Dermis blood vessel endothelial cell (primary cell): Measurements from ENCODE around the gene LRRTM2. TPM values are rescaled to one million over a fixed set of nuclear protein-coding genes. Genes with fewer than 3 reads are reported as not detected.
A peak's percentile ranks its signal among the peaks of the same experiment; 100 is the strongest.

ENCODE experiments used
- DNase-seq: peaks from one replicate; pipeline ENCODE4 v3.0.0; 2010
- total RNA-seq: library from RNA; depleted of rRNA; stranded (reverse); fragments of >200 nt; gene quantifications from 2 replicates; pipeline ENCODE4 v1.2.3, GENCODE V29; 2014

The LRRTM2 gene
- total RNA-seq, 1 donor from 2014 or later, result 2.9 TPM

DNA sequence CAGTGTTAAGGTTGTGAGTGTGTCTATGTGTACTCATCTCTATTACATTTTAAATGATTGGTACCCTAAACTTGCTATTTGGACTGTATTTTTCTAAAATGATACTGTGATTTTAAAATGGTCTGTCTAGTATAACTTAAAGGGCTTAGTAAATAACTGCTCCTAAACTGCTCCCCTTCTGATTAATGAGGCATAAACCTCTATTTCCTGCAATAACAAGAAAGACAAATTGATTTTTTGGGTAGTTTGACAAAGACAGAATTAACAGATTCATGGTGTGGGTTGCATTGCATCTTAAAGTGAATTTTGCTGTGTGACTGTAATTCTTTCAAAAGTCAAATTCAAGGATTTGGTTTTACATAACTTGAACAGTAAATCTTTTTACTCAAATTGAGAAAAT lies 8.1 kb upstream of the LRRTM2 start:
- no peak for DNase-seq

DNA sequence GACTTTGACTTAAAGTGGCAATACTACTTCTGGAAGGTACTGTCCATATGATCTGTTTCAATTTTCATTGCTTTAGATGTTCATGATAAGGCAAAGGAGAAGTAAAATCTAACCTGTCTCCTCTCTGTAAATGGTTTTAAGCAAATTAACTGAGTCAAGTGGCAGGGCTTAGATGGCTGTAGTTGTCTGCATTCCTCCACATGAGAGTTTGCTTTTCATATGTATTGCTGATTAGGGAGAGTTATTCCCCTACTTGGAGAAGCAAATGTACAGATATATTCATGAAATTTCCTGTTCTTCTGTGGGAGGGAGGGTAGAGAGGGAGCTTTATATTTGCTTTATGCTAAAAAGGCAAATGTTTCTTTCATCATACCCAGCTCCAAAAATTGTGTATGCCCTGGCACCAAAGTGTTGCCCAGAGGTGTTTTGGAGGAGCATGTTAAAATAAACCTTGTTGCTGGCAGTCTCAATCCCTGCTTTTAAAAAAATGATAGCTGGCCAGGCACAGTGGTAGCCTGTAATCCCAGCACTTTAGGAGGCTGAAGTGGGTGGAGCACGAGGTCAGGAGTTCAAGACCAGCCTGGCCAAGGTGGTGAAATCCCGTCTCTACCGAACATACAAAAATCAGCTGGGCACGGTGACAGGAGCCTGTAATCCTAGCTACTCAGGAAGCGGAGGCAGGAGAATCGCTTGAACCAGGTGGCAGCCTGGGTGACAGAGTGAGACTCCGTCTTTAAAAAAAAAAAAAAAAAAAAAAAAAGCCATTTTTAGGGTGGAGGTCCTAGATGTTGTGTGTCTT lies 3.5 kb upstream of the LRRTM2 start:
- DNase-seq, result no peak

DNA sequence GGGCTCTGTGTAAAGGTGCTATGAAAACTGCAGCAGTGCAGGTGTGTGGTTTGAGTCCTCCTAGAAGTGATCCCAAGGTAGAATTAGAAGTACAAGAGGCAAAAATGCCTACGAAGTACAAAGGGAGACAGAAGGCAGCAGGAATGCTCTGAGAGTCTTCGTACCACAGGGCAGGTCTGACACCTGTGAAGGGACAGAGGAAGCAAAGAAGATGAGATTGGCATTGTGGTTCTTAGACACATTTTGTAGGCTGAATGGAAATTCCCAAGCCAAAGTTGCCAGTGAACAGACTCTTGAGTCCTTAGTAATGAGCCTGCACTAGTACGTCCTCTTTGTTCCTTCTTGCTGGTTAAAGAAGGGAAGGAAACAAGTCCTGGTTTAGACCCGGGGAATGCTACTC lies 1.7 kb upstream of the LRRTM2 start:
- DNase-seq, result no peak

DNA sequence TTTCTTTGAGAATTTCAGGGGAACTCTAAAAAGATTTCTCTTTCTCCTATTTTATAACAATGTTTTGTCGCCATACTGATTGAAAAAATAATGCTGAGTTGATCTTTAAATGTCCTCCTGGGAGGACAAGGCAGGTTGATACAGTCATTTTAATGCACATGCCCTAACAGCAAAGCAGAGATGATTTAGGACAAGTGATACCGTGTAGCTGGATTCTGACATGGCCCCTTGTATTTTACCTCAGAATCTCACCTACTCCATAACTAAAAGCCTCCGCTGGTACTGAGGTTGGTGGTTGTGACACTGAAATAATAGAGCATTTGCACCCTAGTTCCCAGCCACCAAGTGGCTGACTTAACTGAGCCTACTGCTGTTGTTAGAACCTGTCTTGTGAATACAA lies 811 bp upstream of the LRRTM2 start:
- no peak for DNase-seq

DNA sequence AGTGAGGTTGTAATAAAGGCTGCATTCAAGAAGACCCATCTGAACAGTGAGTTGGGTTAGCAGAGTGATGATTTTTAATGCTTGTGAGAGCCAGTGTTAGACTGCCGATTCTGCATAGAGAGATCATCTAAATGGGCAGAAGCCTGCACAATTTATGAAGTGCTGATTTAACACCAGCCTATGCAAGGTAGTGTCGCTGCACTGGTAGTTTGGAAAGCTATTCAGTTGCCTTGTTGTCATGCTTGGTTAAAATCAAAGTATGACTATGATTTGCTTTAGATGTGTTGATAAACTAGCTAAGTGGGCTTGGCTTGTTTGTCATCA lies 379 bp upstream of the LRRTM2 start:
- DNase-seq, result no peak

DNA sequence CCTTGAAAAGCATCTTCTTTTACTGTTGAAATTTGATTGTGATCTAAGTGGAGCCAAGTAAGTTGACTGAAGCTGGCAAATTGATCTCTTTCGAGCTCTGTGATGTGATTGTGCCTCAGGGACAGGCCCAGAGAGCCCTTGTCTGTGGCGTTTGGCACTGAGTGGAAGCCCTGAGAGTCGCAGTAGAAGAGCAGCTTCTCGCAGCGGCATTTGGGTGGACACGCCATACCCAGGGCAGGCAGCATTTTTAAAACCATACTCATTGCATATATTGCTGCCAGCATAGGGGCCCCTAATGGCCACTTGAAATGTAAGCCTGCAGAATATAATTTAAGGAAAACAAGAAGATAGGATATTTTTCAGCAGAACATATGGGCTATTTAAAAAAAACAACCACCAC lies 894 bp downstream of the LRRTM2 start:
- no peak for DNase-seq

DNA sequence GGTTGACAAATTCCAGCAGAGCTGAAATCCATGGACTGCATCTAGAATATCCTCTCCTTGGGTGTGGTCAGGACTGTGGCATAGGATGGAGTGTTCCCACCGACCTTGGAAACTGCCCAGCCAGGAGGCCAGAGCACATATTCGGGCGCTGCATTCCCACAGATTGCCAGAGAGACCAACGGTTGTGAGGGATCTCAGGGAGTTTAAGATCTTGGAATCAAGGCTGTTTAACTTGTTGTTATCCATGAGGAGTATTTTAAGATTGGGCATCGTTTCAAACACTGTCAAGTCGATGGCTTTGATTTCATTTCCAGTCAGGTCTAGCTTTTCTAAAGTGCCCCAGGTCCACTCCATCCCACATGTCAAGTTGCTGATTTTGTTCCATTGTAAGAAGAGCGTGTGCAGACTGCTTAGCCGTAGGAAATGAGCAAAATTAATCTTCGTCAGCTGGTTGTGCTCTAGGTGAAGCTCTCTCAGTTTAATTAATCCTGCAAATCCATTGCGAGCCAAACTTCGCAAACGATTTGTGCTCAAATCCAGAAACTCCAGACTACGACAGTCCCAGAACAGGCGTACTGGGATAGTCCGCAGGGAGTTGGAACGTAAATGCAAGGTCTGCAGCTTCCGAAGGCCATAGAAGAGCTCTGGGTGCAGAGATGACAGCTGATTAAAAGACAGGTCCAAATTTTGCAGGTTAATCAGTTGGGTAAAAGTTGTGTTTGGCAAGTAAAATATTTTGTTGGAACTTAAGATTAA lies 1.5 kb downstream of the LRRTM2 start:
- no peak for DNase-seq

DNA sequence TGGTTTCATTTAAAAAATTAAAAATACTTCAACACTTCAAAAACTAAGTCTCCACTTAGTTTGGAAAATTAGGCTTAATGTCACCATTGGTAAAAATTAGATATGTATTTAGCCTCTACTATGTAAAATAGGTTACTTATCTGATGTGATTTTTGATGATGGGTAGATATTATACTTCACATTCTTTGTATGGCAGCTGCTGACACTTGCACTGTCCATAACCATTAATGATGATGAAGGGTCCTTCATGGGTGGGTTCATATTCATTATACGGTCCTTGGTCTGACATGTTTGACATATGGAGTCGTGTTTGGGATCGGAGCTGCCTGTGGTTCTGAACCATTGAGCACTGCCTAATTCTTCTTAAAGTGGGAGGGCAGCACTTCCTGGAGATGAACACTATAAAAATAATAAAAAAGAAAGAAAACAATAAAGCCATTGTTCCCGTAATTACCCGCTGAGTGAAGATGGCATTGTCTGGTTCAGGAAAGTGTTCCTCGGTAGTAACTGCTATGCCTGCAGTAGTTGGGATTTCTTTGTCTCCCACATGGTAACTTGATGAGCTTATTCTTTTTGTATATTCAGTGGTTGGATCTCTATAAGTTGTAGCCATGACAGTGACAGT lies 2.2 kb downstream of the LRRTM2 start:
- peak; percentile 65 for DNase-seq

DNA sequence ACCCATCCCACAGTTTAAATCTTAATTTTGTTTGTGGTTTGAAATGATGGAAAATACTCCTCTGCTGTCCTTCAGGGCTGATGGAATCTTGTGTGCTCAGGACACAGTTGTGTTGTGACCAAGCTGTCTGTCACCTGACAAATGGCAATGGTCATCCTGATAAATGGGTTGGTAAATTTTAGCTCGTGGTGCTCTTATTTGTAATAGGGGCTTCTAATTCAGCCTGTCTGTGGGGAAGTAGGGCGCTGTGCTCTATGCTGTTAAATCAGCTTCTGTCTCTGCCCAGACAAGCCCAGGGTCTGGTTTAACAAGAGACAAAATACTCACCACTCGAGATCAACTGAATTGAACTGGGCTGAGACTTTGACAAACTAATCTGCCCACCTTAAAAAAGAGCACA lies 4.5 kb downstream of the LRRTM2 start:
- DNase-seq, result no peak

DNA sequence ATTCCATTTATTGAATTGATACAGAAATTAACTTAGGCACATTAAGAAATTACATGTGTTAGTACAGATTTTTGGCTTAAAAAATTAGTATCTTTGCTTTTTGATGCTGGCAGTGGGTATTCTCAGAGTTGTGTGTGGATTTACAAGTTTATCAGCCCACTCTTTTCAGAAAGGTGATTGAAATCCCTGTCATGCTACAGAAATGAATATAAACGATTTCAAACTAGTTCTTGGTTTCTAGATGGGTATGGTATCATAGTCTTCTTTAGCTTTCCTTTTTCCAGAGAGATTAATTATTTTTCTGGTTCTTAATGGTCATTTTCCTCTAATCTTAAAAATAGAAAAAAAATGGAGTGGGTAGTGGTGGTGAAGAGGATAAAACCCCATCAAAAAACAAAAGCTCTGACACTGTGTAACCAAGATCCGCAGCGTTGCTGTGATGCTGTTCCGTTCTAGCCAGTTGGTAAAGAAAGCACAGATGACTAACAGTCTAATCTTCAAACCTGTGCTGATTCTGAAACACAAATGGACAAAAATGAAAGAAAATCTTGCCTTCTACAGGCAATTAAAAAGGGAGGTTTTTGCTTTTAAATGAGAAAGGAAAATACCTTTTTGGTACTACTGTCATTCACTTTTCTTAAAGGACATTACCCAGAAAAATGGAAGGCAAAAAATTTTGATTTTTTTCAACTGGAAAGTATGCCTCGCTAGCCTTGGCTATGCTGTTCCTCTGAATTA lies 5.2 kb downstream of the LRRTM2 start:
- DNase-seq, result peak; percentile 57

DNA sequence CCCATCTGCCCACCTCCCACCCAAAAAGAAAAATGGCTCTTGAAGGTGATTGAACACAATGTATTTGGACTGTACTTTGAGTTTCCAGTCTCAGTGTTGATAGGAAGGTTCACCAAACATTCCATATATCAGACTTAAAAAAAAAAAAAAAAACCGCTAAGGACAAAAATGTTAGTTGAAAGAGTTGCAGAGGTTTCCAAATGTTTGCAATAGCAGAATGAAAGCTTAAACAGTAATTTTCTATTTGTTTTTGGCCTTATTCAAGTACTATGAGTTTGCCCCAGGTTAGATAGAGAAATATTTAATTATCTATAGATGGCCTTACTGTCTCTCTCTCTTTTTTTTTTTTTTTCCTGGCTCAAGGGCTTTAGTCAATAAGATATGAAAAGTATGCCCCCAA lies 6.1 kb downstream of the LRRTM2 start:
- no peak for DNase-seq

DNA sequence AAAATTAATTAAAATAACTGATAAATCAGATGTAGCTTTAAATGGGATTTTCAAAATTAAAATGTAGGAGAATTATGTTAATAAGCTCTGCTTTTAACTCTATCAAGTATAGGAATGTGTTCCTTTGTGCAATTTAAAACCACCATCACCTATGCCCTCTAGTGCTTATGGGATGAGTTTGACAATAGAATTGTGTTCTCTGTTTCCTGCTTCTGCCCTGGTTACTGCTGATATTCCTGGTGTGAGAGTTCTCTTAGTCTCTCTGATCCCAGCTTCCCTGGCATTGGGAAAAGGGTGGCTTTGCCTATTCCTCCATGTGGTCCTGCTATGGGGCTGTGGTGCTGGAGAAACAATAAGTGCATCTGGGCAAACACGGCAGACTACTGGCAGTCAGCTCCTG lies 8.1 kb downstream of the LRRTM2 start:
- DNase-seq, result peak; percentile 60

DNA sequence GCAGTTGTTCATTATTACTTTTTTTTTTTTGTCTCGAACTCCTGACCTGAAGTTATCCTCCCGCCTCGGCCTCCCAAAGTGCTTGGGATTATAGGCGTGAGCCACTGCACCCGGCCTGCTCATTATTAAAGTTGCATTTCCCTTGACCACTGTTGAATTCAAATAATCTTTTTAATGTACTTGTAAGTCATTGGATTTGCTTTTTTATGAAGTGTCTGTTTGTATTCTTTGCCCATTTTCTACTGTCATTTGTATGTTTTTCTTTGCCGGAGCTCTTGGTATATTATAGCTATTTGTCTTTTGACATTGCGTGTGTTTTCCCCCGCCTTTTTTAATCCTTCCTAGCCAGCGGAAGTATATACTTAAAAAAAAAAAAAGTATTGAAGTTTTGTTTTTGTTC lies 22.0 kb downstream of the LRRTM2 start:
- DNase-seq, result no peak

DNA sequence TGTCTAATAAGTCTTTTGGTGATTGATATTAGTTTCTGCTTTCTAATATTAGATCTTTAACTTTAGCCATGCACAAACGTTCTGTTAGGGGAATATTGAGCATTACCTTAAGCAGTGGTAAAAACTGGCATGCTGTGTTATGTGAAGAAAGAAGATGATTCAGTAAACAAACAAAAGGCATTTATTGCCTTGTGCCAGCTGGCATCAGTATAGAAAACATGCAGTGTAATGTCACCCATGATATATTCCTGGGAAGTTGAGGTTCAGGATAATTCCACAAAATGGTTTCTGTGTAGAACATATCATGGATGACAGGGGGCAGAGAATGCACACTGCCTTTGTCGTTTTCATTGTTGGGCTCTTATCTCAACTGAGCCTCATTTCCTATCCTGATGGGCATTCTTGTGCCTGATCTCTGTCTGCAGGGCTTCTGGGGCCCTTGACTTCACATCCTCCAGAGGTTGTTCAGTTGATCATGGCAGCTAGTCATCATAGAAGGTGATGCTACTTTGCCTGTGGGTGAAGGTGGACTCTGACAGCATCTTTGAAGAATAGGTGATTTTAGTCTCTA lies 24.2 kb downstream of the LRRTM2 start:
- peak; percentile 52 for DNase-seq

DNA sequence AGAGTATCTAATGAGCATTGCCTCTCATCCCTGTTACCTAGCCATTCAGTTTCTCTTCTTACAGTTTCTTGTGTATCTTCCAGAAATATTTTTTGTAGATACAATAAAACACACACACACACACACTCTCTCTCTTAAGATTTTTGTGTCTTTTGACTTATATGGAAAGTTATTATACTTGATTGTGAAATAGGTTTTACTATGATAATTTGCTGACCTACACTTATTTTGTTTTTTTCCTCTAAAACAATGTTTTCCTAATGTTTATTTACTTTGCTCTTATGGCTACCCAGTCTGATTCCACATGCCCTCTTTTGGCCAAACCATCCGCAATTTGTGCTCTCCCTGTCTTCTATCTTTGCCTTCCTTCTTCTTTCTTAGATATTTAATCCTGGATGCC lies 25.3 kb downstream of the LRRTM2 start:
- DNase-seq, result no peak

DNA sequence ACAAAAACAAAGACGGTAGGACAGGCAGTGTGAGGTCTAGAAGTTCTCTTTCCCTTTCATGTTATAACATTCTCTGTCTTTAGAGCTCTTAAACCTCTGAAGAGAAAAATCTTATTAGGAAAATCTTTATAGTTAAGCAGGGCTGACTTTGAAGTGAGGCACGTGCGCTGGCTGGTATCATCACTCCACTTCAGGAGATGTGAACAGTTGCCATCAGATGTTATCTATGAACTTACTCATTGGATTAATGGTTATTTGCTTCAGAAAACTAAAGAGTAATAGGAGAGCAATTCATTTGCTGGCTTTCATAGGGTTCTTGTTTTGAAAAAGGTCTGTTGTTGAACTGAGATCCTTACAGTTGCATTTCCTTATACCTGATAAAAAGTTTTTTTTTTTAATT lies 25.7 kb downstream of the LRRTM2 start:
- peak; percentile 30 for DNase-seq

DNA sequence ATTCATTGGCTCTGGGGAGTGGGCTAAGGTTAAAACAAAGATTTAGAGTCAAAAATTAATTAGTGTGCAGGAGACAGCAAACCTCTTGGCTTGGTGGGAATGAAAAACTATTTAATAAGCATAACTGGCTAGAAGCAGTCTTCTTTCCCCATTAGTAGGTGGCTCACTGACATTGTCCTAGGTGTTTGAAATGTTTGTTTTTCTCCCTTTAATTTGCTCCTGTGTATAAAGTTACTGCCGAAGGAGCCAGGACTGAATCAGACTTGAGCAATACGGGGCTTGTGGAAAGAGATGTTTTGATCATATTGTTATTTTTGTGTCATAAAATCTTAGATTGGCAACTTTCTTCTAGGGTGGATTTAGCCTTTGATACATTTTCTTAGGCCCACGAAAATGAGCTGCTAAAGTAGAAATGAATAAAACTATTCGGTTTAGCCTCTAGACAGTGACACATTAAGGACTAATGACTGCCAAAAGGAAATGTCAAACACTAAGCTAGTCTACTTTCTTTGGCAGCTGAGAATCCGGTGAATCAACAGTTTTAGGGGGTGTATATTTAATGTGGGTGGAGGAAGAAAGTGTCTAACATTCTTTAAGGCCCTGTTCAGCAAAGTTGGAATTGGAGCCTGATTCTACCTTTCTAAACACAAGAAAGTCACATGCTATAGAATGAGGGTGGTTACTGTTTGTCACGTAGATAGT lies 30.2 kb downstream of the LRRTM2 start:
- peak; percentile 71 for DNase-seq

DNA sequence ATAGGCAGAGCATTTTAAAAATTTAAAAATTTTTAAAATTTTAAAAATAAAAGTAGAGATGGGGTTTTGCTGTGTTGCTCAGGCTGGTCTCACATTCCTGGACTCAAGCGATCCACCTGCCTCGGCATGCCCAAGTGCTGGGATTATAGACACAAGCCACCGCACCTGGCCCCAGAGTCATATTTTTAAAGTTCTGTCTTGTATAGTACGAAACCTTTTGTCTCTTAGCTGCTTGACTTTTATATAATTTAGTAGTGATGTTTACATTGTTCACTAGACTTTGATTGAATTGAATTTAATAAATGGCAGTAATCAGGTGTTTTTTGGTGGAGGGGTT lies 31.0 kb downstream of the LRRTM2 start:
- DNase-seq, result no peak

DNA sequence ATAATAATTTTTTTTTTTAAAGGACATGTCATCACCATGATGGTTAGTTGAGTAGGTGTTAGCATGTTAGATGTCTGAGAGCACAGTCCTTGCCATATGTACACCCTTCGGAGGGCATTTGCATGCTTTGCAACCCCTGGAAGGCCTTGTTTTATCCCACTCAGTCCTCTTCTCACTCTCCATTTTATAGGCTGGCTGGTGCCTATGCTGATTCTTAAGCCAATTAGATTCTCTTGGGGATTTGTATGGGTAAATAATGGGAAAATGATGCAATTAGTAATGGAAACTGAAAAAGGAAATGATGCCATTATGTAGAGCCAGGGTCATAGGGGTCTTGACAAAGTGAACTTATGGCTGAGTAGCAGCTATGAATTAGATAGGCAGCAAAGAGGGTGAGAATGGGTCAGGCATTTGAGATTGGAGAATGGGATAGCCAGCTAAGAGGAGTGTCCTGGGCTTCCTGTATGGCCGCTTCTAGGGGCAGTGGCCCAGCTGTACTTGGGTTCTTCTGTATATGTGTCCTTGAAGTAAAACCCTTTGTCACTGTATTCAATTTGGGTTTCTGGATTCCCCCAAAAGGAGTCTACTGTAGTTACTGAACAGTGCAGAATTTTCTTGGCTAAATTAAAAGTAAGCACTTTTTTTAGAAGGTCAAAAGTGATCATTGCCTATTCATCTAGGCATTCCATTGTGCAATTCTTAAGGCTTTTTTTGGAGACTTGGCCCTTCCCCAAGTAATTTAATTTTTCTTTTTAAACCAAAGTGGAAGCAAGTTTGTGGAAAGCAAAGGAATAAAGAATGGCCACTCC lies 31.6 kb downstream of the LRRTM2 start:
- peak; percentile 21 for DNase-seq

DNA sequence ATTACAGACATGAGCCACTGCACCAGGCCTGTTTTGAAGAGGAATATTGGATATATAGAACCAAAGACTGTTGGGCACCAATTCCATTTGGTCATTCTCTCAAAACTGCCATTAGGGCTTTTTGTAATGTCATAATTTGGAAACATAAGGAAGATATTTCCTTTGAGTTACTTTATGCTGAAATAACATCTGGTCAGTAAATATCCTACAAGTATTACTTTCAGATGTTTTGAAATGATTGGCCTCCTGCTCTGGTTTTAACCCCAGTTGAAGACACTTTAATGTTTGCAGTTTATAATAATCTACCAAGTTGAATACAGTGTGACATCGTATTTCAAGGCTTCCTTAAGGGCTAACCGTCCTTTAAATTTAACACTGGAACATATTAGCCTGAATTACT lies 33.6 kb downstream of the LRRTM2 start:
- DNase-seq, result no peak

DNA sequence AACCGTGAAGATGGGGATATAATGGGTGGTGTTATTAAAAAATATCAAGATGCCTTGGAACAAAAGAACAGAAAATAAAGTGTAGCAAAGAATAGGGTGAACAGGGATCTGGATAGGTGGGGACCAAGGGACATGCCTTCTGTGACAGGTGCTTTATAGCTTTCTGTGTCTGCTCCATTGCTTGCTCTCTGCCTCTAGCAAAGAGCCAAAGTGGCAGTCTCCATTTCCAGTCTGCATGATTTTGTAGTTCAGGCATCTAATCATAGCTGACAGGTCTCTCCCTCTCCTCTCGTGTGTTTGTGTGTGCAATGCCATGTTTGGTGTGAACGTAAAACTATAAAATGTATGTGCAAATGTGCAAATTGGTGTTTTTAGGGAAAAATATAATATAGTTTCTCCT lies 35.0 kb downstream of the LRRTM2 start:
- no peak for DNase-seq

DNA sequence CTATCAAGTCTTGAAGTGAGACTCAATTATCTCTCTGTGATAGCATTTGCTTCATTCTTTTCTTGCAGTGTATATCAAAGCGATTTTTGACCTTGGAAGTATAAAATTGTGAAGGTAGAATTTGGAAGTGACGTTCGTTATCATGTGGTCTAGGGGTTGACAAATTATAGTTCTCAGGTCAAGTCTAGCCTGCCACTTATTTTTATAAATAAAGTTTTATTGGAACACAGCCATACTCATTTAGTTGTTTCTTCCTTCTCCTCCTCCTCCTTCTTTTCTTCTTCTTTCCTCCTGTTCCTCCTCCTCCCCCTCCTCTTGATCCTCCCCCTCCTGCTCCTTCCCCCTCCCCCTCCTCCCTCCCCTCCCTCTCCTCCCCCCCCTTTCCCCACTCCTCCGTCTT lies 38.0 kb downstream of the LRRTM2 start:
- DNase-seq, result no peak
